Fibroblast of the aortic adventitia (primary cell): ENCODE data around the gene ADGRA3. TPM values are rescaled to one million over a fixed set of nuclear protein-coding genes. Genes with fewer than 3 reads are reported as not detected.

Experiments used
- DNase-seq: peaks from one replicate; pipeline ENCODE4 v3.0.0-alpha.2; 2010; ENCODE audit warnings: low read depth
- H3K4me3 ChIP-seq: 2 replicates; pipeline ENCODE4 v1.5.1; 2011; ENCODE audit warnings: low read depth, mild to moderate bottlenecking, control low read depth, low read length, moderate library complexity
- CTCF ChIP-seq: IDR thresholded peaks from 2 replicates; pipeline ENCODE4 v1.5.1; 2011; ENCODE audit warnings: mild to moderate bottlenecking, low read length, control low read depth, inconsistent platforms; ENCODE audit not compliant: insufficient read depth
- total RNA-seq: library from RNA; depleted of rRNA; stranded (reverse); fragments of >200 nt; gene quantifications from 2 replicates; pipeline ENCODE4 v1.2.3, GENCODE V29; 2012; ENCODE audit warnings: low replicate concordance

Gene ADGRA3
- total RNA-seq, 1 donor: 31.9 TPM

GRCh38 chr4:22512306-22512705 is 3.6 kb downstream of the ADGRA3 start:
- no peak for DNase-seq
- no peak for TF ChIP-seq CTCF
- H3K4me3 ChIP-seq: no peak overlapping the region

GRCh38 chr4:22510750-22511149 is 5.1 kb downstream of the ADGRA3 start:
- DNase-seq: no peak
- no peak overlapping the region for H3K4me3 ChIP-seq
- TF ChIP-seq CTCF: no peak

- peak; percentile 22 for DNase-seq
- TF ChIP-seq CTCF: no peak
- no peak overlapping the region for H3K4me3 ChIP-seq
Observed at GRCh38 chr4:22508376-22508775, 7.5 kb downstream of the ADGRA3 start.

GRCh38 chr4:22504922-22505321 is 10.9 kb downstream of the ADGRA3 start:
- no peak for DNase-seq
- no peak overlapping the region for H3K4me3 ChIP-seq
- TF ChIP-seq CTCF: no peak

- no peak overlapping the region for H3K4me3 ChIP-seq
- no peak for TF ChIP-seq CTCF
- DNase-seq: no peak
Observed at GRCh38 chr4:22504447-22504846, 11.4 kb downstream of the ADGRA3 start.

- no peak for TF ChIP-seq CTCF
- peak; percentile 34 for DNase-seq
- H3K4me3 ChIP-seq: no peak overlapping the region
Observed at GRCh38 chr4:22502895-22503814, 12.7 kb downstream of the ADGRA3 start.

GRCh38 chr4:22501715-22502095 is 14.2 kb downstream of the ADGRA3 start:
- no peak for DNase-seq
- no peak for TF ChIP-seq CTCF
- no peak overlapping the region for H3K4me3 ChIP-seq
